Right lobe of liver (tissue), 6 donors: ENCODE results near the gene CCDC97. TPM values are rescaled to one million over a fixed set of nuclear protein-coding genes. Genes with fewer than 3 reads are reported as not detected.
"Not testable (repeated sequence)": the region's sequence is repeated elsewhere in the genome, so short reads cannot be mapped to it uniquely, and the experiment has no call there.

Source experiments
- ATAC-seq, 4 donors: fragments of 200-7000 bp; cut with Tn5 transposase; one replicate each; pipeline ENCODE4 v1.9.1; 2020; ENCODE audit warnings: mild to moderate bottlenecking in 4 of 4, moderate library complexity in 4 of 4
- DNase-seq, 3 donors: peaks; one replicate each; pipeline ENCODE4 v3.0.0-alpha.2; 2020
- H3K27ac ChIP-seq, 3 donors: fragments of 200-600 bp; one replicate each; pipeline ENCODE4 v1.8.0; 2022
- H3K27me3 ChIP-seq, 2 donors: fragments of 200-600 bp; one replicate each; pipeline ENCODE4 v1.8.0; 2022
- H3K36me3 ChIP-seq, 4 donors: fragments of 200-600 bp; sonication (generic) in 1 of 4; one replicate each; pipeline versions ENCODE4 v1.5.1 to v1.8.0; 2017 to 2022; ENCODE audit warnings: control low read depth in 1 of 4
- H3K4me1 ChIP-seq, 4 donors: fragments of 200-600 bp; sonication (generic) in 1 of 4; one replicate each; pipeline versions ENCODE4 v1.5.1 to v1.8.0; 2017 to 2022; ENCODE audit warnings: control low read depth in 1 of 4
- H3K4me3 ChIP-seq, 3 donors: fragments of 200-600 bp; one replicate each; pipeline ENCODE4 v1.8.0; 2022
- H3K9me3 ChIP-seq, 4 donors: fragments of 200-600 bp; sonication (generic) in 1 of 4; one replicate each; pipeline versions ENCODE4 v1.5.1 to v1.8.0; 2017 to 2022; ENCODE audit warnings: control low read depth in 1 of 4
- CTCF ChIP-seq, 4 donors: fragments of 200-600 bp in 3 of 4; fragments of 450-650 bp in 1 of 4; IDR thresholded peaks; one replicate each; pipeline versions ENCODE4 v1.5.1 to v1.8.0; 2016 to 2022; ENCODE audit warnings: antibody characterized with exemption in 4 of 4, mild to moderate bottlenecking in 2 of 4
- POLR2A ChIP-seq: fragments of 450-650 bp; IDR thresholded peaks from one replicate; pipeline ENCODE4 v1.6.1; 2017; ENCODE audit warnings: antibody characterized with exemption, mild to moderate bottlenecking
- WGBS: methylation state at CpG from one replicate; pipeline ENCODE4 v1.1.6; 2018; ENCODE audit warnings: low coverage, low lambda C conversion rate; ENCODE audit not compliant: insufficient coverage; ENCODE audit errors: missing lambda C conversion rate; 5-methylcytosine and 5-hydroxymethylcytosine counted together
- intact Hi-C, 2 donors: fragments of 100-400 bp; cut with DNase I; formaldehyde crosslinking; loops; one replicate each; pipeline versions ENCODE4 v1.11.2 to v1.14.1; 2022
- total RNA-seq, 6 experiments: library from RNA; depleted of rRNA in 2 of 6; stranded (reverse); fragments of >200 nt in 2 of 6; fragmentation: NEBNext Ultra II Directional in 3 of 6; extraction: Animal tissue kit (Norgen Biotek cat#: 25700) in 3 of 6; gene quantifications; one replicate each; pipeline versions ENCODE4 v1.1.0 to v1.2.4, GENCODE V29; 2016 to 2023
- donor health status: DM: no; HTN: yes; CAD: no.
- donor health status: DM: no; HTN: no; CAD: no.
- donor health status: DM: no; HTN: no; CAD: no.
- donor health status: DM: no; HTN: yes; CAD: no.
- donor health status: DM: no; HTN: yes; CAD: no.

CCDC97 gene
- total RNA-seq, 6 experiments from 2014 or later: 4.6 to 7.2 (median 6.9) TPM

- peaks cover 0 to 7% (median 0%) of the 10 kb centered on the region in 4 donors for H3K36me3 ChIP-seq
- no peaks in the 10 kb centered on the region for H3K4me1 ChIP-seq
- H3K9me3 ChIP-seq: no peaks in the 10 kb centered on the region
- H3K27ac ChIP-seq: no peak overlapping the region
- intact Hi-C loops: no loop called here
- no peak overlapping the region for H3K4me3 ChIP-seq
- 94% methylated on average over 3 of the region's 5 CpGs for WGBS
- no peaks in the 10 kb centered on the region for H3K27me3 ChIP-seq
- no peak for DNase-seq
- no peak for ATAC-seq
- TF ChIP-seq CTCF (IDR thresholded peaks at IDR 0.05) (no peak), POLR2A (no peak)
Measured at GRCh38 chr19:41339936-41340335, 30.0 kb downstream of the CCDC97 start.

DNA sequence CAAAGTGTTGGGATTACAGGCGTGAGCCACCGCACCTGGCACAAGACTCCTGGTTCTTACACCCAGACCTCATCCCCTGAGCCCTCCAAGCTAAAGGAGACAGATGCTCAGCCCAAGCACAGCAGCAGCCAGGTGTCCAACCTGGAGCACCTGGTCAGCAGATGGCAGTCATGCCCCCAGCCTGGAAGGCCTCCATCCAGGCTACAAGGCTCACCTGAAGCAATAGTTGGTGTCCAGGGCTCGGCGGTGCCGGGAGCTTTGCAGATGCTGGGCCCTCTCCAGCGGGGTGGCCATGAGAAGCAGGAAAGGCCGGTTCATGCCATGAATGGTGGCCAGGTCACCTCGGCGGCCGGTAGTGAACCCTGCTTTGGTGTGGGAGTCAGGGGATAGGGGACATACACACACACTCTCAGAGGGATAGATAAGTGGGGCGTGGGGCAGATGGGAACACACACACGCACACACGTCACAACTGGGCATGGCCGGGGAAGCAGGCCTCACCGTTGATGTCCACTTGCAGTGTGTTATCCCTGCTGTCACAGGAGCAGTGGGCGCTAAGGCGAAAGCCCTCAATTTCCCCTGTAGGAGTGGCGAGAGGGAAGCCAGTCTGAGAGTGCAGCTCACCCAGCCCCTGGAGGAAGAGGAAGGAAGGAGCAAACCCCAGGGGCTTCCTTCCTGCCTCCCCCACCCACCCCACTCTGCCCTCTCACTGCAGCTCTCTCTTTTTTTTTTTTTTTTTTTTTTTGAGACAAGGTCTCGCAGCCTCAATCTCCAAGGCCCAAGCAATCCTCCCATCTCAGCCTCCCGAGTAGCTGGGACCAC lies 31.9 kb downstream of the CCDC97 start:
- peak in 1 of 4 donors; percentile 11 for TF ChIP-seq CTCF (IDR thresholded peaks at IDR 0.05)
- TF ChIP-seq POLR2A: no peak
- DNase-seq (peak in 1 of 3 donors; percentile 50), ATAC-seq (peak; percentile 50 to 61 (median 56))
- Histone ChIP-seq H3K4me3 (no peak overlapping the region), H3K4me1 (no peaks in the 10 kb centered on the region), H3K36me3 (peaks cover 0 to 10% (median 0%) of the 10 kb centered on the region in 4 donors), H3K27ac (no peak overlapping the region), H3K27me3 (no peaks in the 10 kb centered on the region), H3K9me3 (no peaks in the 10 kb centered on the region)
- intact Hi-C loops: no loop called here
- 66% methylated on average over 10 of the region's 20 CpGs for WGBS

DNA sequence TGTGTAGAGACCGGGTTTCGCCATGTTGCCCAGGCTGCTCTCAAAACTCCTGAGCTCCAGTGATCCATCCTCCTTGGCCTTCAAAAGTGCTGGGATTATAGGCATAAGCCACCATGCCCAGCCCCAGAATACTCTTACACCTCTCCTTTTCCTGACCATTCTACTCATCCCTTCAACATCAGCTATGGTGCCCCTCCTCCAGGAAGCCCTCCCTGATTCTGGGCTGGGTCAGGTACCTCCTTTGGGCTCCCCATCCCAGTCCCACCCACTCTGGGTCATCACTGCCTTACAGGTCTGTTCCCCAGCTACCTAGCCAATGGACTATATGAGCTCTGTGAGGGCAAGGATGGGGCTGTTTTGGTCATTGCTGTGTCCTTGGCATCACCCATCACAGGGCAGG lies 34.2 kb downstream of the CCDC97 start:
- TF ChIP-seq POLR2A: no peak
- TF ChIP-seq CTCF (IDR thresholded peaks at IDR 0.05): no peak
- H3K4me3 ChIP-seq: no peak overlapping the region
- WGBS: 100% methylated on average over 2 of the region's 2 CpGs
- H3K27ac ChIP-seq: no peak overlapping the region
- ATAC-seq (no peak), DNase-seq (no peak)
- intact Hi-C loops: no loop called here
- peaks cover 0 to 10% (median 0%) of the 10 kb centered on the region in 4 donors for H3K36me3 ChIP-seq
- no peaks in the 10 kb centered on the region for H3K4me1 ChIP-seq
- H3K9me3 ChIP-seq: no peaks in the 10 kb centered on the region
- no peaks in the 10 kb centered on the region for H3K27me3 ChIP-seq

DNA sequence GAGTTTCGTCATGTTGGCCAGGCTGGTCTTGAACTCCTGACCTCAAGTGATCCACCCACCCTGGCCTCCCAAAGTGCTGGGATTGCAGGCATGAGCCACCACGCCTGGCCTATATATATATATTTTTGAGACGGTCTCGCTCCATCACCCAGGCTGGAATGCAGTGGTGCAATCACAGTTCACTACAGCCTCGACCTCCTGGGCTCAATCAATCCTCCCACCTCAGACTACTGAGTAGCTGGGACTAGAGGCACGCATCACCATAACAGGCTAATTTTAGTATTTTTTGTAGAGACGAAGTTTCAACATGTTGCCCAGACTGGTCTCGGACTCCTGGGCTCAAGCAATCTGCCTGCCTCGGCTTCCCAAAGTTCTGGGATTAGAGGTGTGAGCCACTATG lies 36.9 kb downstream of the CCDC97 start:
- H3K36me3 ChIP-seq, ATAC-seq, H3K9me3 ChIP-seq, H3K27me3 ChIP-seq, H3K4me3 ChIP-seq, intact Hi-C loops, H3K27ac ChIP-seq, H3K4me1 ChIP-seq, DNase-seq: not testable (repeated sequence)
- WGBS: 72% methylated on average over 6 of the region's 9 CpGs

GRCh38 chr19:41350735-41351338 lies 40.9 kb downstream of the CCDC97 start:
- DNase-seq: no peak
- peaks cover 0 to 3% (median 0%) of the 10 kb centered on the region in 4 donors for H3K36me3 ChIP-seq
- WGBS: 9% methylated on average over 16 of the region's 22 CpGs
- H3K4me3 ChIP-seq: peak overlapping the region; percentile 51 to 62 (median 60)
- intact Hi-C loops: no loop called here
- ATAC-seq: no peak
- no peaks in the 10 kb centered on the region for H3K27me3 ChIP-seq
- H3K27ac ChIP-seq: peak overlapping the region in 1 of 3 donors; percentile 41
- no peaks in the 10 kb centered on the region for H3K9me3 ChIP-seq
- TF ChIP-seq CTCF (IDR thresholded peaks at IDR 0.05) (no peak), POLR2A (no peak)
- H3K4me1 ChIP-seq: peaks cover 0 to 18% (median 0%) of the 10 kb centered on the region in 4 donors
